IPS DF 4.7 (cell line): ENCODE measurements around the gene DDA1.
"Not testable (repeated sequence)": the region's sequence is repeated elsewhere in the genome, so short reads cannot be mapped to it uniquely, and the experiment has no call there.

Source experiments
- DNase-seq: peaks from one replicate; pipeline ENCODE4 v3.0.0-alpha.2; 2013; ENCODE audit warnings: low spot score; ENCODE audit errors: extremely low read depth

The DDA1 gene

GRCh38 chr19:17309198-17309964, at the start of gene DDA1:
Gene DDA1 (plus strand): TSS chr19:17309563. CDS start chr19:17309655, 92 bp downstream.
- peak; percentile 100 for DNase-seq

- DNase-seq = no peak
These were observed 49.4 kb upstream of the DDA1 start for GRCh38 chr19:17259934-17260333.

- no peak for DNase-seq
These were observed 48.5 kb upstream of the DDA1 start for GRCh38 chr19:17260842-17261325.

- no peak for DNase-seq
These were observed 46.8 kb upstream of the DDA1 start for GRCh38 chr19:17262557-17262956.

GRCh38 chr19:17263712-17264640, 45.4 kb upstream of the DDA1 start:
- DNase-seq = no peak

- DNase-seq = no peak
These were observed 44.8 kb upstream of the DDA1 start, which contains the start of gene USHBP1 for GRCh38 chr19:17264641-17264979. Gene USHBP1 (minus strand): TSS chr19:17264745. CDS start chr19:17264299, 446 bp downstream.

- no peak for DNase-seq
These were observed 43.3 kb upstream of the DDA1 start for GRCh38 chr19:17266026-17266425.

GRCh38 chr19:17266589-17266974, 42.8 kb upstream of the DDA1 start:
- DNase-seq = no peak

- DNase-seq = peak; percentile 100
These were observed 42.2 kb upstream of the DDA1 start, which contains the start of gene BABAM1 for GRCh38 chr19:17266975-17267788. Gene BABAM1 (plus strand): TSS chr19:17267443. CDS start chr19:17268807, 1,364 bp downstream.

- no peak for DNase-seq
These were observed 40.6 kb upstream of the DDA1 start for GRCh38 chr19:17268754-17269153.

GRCh38 chr19:17274892-17275291, 34.5 kb upstream of the DDA1 start:
- DNase-seq = not testable (repeated sequence)

GRCh38 chr19:17275441-17276175, 33.8 kb upstream of the DDA1 start:
- no peak for DNase-seq

- DNase-seq = no peak
These were observed 29.9 kb upstream of the DDA1 start for GRCh38 chr19:17279436-17279835.

- DNase-seq = no peak
These were observed 27.7 kb upstream of the DDA1 start, which contains the start of gene ANKLE1 for GRCh38 chr19:17281391-17282304. Gene ANKLE1 (plus strand): TSS chr19:17281901. CDS start chr19:17281921, 20 bp downstream.

- no peak for DNase-seq
These were observed 26.8 kb upstream of the DDA1 start for GRCh38 chr19:17282488-17283125.

GRCh38 chr19:17283504-17283996, 25.8 kb upstream of the DDA1 start:
- DNase-seq = no peak

GRCh38 chr19:17285415-17286135, 23.8 kb upstream of the DDA1 start:
- no peak for DNase-seq

GRCh38 chr19:17286263-17286662, 23.1 kb upstream of the DDA1 start:
- DNase-seq = no peak
